Glomerular endothelial cell (primary cell): ENCODE data around the gene C12orf42. TPM values are rescaled to one million over a fixed set of nuclear protein-coding genes. Genes with fewer than 3 reads are reported as not detected.
"Not testable (repeated sequence)": the region's sequence is repeated elsewhere in the genome, so short reads cannot be mapped to it uniquely, and the experiment has no call there.

Source experiments
- DNase-seq: peaks from one replicate; pipeline ENCODE4 v3.0.0-alpha.2; 2011; ENCODE audit warnings: low read depth, low spot score; ENCODE audit errors: extremely low read depth
- total RNA-seq: library from RNA; depleted of rRNA; stranded (reverse); fragments of >200 nt; gene quantifications from 2 replicates; pipeline ENCODE4 v1.2.3, GENCODE V29; 2015

C12orf42 gene
- total RNA-seq, 1 donor from 2014 or later: not detected

DNA sequence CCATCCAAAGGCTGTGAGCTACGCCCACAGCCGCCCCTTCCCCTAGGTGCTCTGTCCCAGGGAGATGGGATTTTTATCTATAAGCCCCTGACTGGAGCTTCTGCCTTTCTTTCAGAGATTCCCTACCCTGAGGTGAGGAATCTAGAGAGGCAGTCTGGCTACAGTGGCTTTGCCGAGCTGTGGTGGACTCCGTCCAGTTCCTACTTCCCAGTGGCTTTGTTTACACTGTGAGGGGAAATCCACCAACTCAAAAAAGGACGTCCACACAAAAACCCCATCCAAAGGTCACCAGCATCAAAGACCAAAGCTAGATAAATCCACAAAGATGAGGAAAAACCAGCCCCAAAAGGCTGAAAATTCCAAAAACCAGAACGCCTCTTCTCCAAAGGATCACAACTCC is 70.1 kb downstream of the C12orf42 start:
- DNase-seq: not testable (repeated sequence)

DNA sequence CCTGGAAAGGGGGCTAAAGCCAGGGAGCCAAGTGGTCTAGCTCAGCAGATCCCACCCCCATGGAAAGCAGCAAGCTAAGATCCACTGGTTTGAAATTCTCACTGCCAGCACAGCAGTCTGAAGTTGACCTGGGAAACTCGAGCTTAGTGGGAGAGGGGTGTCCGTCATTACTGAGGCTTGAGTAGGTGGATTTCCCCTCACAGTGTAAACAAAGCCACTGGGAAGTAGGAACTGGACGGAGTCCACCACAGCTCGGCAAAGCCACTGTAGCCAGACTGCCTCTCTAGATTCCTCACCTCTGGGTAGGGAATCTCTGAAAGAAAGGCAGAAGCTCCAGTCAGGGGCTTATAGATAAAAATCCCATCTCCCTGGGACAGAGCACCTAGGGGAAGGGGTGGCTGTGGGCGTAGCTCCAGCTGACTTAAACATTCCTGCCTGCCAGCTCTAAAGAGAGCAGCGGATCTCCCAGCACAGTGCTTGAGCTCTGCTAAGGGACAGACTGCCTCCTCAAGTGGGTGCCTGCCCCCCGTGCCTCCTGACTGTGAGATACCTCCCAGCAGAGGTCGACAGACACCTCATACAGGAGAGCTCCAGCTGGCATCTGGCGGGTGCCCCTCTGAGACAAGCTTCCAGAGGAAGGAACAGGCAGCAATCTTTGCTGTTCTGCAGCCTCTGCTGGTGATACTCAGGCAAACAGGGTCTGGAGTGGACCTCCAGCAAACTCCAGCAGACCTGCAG is 70.8 kb downstream of the C12orf42 start:
- DNase-seq: not testable (repeated sequence)

DNA sequence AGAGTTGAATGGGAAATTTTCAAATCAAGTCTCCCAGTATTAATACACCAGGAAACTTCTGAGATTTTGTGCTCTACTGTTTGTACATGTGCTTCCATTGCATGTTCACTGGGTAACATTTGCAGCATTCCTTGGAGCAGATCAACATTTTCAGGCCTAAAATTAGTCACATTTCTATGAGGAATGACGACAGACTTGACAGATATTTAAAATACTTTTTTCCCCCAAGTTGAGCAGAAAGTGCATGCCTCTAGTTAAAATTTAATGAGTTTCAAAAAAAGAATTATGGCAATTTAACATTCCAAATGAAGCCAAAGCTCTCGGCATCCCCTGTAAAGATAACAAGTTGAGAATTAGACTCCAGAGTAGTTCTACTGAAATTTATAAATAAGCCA is 72.3 kb downstream of the C12orf42 start:
- no peak for DNase-seq

DNA sequence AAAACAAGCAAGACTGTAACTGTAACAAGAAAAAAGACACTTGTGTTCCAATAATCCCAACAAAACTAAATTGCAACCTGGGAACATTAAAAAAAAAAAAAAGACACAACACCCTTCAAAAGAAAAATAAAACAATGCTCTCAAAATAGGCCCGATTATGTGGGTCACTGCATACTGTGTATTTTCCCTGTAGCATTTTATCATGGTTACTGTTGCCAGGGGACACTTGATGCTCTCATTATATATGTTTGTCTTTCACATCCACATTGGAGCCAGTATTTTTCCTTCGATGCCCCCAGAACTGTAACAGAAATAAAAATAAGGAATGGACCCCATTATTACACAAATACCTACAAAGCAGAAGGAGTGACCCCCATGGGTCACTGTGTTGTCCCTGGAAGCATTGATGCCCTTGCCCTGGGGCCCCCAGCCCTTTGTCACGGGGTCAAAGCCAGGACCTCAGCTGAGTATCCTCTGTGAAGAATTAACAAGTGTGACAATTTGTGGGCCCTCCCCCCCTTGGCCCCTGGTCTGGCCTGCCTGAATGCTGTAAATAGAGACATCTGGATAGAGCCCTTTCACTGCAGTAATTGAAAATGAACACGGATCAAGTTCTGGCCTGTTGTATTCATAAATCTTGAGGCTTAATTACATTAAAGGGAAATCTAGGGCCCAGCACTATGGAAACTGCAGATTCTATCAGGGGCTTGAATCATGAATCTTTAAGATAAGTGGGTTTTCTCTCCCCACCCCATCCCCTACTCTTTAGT is 72.8 kb downstream of the C12orf42 start:
- no peak for DNase-seq

DNA sequence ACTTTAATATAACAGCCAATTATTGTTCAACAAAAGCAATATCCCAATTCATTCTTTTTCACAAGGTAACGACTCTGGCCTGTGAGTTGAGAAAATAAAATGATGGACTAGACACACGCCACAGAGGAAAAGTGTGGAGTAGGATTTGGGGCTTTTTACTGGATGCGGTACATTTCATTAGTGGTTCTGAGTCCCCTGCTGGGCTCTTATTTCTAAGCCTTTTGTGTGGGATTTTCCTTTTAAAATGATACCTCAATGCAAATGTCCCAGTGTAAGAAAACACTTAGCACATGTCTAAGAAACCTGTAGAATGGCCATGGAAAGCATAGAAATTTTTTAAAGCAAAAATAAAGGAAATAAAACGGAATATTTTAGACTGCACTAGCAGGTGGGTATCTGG is 73.4 kb downstream of the C12orf42 start:
- no peak for DNase-seq

DNA sequence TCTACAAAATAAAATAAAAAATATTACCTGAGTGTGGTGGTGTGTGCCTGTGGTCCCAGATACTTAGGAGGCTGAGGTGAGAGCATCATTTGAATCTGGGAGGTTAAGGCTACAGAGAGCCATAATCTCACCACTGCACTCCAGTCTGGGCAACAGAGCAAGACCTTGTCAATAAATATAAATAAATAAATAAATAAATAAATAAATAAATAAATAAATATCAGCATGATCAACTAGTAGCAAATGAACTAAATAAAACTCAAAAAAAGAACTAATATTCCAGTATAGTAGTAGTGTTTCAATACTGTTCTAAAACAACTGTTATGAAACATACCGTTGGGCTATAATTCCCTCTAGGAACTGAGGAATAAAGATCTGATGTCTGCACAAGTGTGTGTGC is 74.4 kb downstream of the C12orf42 start:
- no peak for DNase-seq

DNA sequence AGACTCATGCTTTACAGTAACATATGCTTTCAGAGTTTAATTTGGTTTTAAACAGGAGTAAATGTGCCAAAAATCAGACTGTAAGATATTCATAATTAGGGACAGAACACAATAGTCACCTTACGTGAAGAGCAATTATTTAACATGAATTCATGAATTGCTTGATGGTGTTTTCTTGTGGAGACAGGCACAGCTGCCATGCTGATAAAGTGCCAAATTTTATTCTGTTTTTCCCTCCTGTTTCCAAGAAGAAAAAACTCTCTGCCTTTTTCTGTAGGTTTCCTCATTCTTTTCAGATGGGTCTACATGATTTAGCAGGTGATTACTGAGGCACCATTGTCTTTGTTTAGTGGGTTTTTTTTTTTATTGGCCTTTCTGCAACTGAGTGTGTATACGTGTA is 80.1 kb downstream of the C12orf42 start:
- no peak for DNase-seq

DNA sequence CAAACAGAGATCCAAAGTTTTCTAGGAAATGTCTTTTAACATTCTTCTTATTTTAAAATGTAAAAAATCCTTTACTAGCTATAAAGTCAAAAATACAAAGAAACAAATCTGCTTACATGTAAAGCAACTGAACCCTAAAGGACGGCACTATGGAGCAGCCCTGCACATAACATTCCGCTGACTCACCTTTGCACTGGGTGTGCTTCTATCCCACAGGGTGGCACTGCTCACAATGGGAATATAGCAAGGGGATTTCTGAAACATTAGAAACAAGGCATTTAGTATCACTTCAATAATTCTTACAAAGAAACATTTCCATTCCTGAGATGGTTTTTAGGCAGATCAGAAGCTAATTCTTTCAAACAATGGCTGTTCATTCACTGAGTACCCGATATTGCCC is 94.3 kb downstream of the C12orf42 start:
- DNase-seq: no peak

DNA sequence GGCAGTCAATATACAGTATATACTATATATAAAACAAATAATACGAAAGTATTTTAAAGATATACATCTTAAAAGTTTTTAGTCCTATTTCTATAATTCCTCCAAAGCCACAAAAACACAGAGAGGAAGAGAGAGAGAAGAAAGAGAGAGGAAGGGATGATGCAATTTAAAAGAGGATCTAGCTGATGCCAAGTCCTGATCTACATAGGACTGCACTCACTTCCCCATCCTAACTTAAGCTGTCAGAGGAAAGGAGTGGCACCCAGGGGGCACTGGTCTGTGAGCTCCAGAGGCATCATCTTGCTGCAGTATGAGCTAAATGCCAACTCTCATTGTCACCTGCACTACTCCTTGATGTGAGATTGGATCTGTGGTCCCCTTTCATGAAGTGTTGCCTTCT is 95.8 kb downstream of the C12orf42 start:
- no peak for DNase-seq

DNA sequence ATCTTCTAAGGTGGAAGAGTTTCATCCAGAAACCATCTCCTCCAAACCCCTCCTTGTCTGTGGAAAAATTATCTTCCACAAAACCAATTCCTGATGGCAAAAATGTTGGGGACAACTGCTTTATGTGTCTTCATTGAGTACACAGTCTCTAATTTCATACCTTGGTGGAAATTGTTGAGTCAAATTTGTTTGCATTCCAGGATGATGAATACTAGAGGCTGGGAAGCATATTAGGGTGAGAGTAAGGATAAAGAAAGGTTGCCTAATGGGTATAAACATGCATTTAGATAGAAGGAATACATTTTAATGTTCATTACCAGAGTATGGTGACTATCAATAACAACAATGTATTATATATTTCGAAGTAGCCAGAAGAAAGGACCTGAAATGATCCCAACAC is 98.2 kb downstream of the C12orf42 start:
- DNase-seq: no peak

DNA sequence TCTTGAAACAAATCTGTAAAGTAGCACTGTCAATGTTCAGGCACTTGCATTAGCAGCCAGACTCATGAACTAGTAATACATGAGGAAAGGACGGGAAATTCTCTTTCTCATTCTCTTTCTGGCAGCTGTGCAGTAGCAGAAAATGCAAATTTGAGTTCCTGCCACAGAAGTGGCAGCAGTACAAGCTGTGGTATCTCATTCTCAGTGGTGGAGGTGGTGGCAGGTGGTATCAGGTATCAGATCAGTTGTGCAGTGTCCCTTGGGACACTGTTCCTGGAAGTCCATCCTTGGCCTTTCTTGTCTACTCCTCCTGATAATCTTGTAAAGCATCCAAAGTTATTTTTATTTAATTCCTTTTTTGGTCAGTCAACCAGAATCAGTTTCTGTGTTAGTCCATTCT is 103.0 kb downstream of the C12orf42 start:
- no peak for DNase-seq

DNA sequence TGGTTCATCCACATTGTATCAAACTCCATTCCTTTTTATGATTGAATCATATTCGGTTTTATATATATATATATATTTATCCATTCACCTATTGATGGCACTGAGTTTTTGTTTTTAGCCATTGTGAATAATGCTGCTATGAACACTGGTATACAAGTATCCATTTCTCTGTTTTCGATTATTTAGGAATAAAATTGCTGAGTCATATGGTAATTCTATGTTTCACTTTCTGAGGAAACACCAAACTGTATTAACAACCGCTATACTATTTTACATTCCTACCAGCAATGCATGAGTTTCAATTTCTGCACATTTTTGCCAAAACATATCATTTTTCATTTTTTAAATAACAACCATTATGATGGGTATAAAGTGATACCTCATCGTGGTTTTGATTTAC is 104.7 kb downstream of the C12orf42 start:
- no peak for DNase-seq

DNA sequence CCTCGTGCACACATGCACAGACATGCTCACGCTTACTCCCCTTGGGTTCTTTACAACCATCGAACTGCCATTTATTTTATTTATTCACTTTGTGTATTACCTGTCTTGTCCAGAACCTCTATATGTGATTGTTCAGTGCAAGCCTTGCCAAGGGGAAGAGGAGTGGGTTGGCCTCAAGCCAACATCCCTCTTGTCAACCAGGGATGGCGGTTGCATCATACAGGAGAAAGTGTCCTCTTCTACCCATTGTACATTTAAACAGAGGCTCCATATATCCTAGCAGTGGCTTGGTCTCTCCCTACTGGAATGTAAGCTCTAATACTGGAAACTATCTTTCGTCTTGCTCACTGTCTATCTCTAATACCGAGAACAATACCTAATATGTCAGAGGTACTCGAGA is 108.4 kb downstream of the C12orf42 start:
- DNase-seq: no peak

DNA sequence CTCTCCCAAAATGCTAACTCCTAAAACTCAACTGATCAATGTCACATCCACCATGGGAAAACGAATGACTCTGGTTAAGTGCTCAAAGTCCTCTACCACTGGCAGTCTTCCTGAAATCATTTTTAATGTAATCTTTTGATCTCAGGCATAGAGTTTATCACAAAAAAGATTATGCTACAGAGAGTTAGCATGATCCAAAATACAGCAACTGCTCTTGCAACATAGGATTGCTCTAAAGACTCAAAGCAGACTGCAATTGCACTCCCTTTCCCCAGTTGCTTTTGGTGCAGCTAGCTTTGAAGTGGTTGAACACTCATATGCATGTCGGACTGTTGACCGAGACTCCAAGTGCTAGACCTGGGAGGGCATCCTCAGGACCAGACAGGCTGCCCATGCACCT is 109.3 kb downstream of the C12orf42 start:
- DNase-seq: no peak

DNA sequence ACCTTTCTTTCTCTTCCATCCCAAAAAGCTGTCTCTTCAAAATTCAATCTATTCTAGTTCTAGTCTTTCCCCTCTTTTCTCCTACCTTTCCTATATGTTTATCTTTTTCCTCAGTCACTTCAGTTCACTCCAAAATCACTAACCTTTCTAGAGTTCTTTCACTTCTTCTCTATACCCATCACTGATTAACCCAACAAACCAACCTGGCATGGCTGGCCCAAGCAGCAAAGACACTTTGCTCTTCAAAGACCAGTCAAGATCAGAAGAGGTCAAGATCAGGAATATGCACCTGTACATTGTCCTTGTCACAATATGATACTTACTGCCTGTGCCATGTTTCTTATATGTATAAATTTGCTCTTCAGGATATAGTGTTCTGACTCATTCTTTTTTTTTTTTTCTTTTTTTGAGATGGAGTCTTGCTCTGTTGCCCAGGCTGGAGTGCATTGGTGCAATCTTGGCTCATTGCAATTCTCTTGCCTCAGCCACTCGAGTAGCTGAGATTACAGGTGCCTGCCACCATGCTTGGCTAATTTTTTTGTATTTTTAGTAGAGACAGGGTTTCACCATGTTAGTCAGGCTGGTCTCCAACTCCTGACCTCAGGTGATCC is 112.9 kb downstream of the C12orf42 start:
- no peak for DNase-seq

DNA sequence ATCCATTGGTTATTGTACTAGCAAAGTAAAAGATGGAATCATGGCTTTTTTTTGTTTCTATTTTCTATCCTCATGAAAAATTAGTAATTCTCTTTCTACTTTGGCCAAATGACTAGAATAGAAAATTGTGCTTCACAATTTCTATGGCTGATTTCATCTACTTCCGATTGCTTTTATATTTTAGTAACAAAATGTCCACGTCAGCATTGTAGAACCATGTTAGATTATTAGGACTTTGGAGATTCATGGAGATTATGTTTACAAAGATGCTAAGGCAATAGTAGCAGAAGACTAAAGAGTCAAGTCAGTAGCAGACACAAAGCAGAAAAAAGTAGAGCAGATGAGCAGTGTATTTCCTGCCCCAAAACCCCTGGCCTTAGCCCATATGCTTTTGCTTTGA is 113.6 kb downstream of the C12orf42 start:
- no peak for DNase-seq

DNA sequence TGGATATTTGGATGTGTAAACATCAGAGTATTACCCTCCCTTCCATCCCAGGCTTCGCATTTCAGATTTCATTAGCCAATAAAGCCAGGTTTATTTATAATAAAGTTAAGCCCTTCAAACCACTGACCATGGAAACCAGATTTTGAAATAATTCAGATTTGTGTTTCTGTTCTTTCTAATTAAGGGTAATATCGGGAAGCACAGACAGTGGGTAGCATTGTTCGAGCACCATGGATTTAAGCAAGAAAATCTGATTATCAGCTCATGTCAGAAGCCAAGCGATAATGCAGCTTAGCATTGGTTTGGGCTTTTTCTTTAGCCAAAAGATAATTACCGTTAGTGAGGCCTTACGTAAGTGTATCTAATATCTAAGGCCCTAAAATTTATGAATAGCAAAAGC is 116.1 kb downstream of the C12orf42 start:
- DNase-seq: no peak

DNA sequence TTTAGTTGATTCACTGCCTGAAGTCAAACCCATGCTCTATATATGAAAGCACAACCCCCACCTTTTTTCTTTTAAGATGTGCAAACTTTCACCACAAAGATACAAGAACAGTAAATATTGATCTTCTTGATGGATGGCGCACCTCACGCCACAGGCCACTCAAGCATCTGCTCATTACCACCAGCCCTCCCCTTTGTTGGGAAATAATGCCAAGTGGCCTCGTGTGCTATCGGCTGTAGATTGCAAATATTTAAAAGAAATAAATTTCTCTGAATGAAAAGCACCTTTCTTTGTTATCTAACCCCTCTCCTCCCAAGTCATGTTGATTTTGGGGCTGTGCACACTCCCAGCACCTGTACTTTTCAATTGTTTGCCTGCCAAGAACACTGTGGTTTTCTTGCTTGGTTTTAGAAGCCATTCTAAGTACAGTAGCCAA is 122.7 kb downstream of the C12orf42 start:
- no peak for DNase-seq

DNA sequence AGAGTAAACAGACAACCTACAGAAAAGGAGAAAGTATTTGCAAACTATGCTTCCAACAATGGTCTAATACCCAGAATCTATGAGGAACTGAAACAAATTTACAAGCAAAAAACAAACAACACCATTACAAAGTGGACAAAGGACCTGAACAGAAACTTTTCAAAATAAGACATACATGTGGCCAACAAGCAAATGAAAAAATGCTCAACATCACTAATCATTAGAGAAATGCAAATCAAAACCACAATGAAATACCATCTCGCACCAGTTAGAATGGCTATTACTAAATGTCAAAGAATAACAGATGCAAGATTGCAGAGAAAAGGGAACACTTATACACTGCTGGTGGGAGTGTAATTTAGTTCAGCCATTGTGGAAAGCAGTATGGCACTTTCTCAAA is 125.8 kb downstream of the C12orf42 start:
- DNase-seq: no peak

DNA sequence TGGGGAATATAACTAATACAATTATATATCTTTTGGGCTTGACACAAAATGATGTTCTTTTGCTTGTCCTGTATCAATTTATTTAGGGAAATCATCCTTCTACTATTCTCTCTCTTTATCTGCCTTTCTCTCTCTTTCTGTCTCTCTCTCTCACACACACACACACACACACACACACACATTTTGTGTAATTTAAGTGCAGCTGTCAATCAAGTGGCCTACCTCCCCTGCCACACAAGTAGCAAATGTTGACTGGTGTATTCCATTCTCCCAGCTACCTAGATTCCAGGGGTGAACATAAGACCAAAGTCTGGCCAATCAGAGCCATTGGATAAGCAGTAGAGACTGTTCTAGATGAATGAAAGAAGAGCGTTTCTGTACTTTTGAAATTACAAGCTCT is 127.6 kb downstream of the C12orf42 start:
- DNase-seq: no peak

DNA sequence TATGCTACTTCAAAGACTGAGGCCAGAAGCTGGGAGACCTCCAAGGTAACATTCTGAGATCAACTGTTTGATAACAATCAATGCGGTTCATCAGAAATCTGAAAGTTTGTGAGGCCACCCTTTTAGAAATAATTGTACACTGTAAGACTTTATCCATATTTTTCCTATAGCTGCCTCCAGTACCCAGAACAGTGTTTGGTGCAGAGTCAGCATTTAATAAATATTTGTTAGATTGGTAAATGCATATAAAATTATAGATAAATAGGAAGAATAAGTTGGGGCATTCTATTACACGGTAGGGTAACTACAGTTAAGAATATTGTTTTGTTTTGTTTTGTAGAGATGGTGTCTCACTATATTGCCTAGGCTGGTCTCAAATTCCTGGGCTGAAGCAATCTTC is 141.4 kb downstream of the C12orf42 start:
- no peak for DNase-seq

DNA sequence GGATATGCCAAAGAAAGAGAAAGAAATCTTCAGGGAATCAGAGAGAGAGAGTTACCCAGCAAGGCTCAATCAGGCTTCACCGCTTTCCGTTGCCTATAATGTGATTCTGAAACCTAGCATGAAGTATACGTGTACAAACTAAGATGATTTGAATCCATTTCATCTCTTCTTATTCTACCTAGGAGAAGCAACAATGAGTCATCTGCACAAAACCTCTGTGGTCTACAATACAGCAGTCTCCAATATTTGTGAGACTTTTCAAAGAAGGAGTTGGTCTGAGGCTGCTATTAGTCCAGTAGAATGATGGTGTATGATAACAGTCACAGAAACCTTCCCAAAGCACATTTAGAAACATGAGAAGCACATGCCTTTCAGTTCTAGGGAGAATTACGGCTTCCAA is 141.9 kb downstream of the C12orf42 start:
- DNase-seq: no peak
